IPS DF 6.9 (cell line): ENCODE results near the gene ZGPAT.

Experiments used
- DNase-seq: peaks from one replicate; pipeline ENCODE4 v3.0.0-alpha.2; 2013; ENCODE audit warnings: low read depth, low spot score
- H3K27ac ChIP-seq: one replicate; pipeline ENCODE4 v1.5.1; 2013; ENCODE audit warnings: low read length, control low read depth
- H3K27me3 ChIP-seq: 2 replicates; pipeline ENCODE4 v1.6.1; 2013; ENCODE audit warnings: mild to moderate bottlenecking, low read length; ENCODE audit not compliant: control insufficient read depth, insufficient read depth
- H3K36me3 ChIP-seq: 2 replicates; pipeline ENCODE4 v1.6.1; 2013; ENCODE audit warnings: low read length; ENCODE audit not compliant: control insufficient read depth, insufficient read depth
- H3K4me1 ChIP-seq: 2 replicates; pipeline ENCODE4 v1.6.1; 2013; ENCODE audit warnings: low read length; ENCODE audit not compliant: control insufficient read depth, insufficient read depth
- H3K4me3 ChIP-seq: 2 replicates; pipeline ENCODE4 v1.5.1; 2013; ENCODE audit warnings: mild to moderate bottlenecking, low read length
- H3K9me3 ChIP-seq: 2 replicates; pipeline ENCODE4 v1.6.1; 2013; ENCODE audit warnings: low read length, inconsistent platforms; ENCODE audit not compliant: control insufficient read depth, insufficient read depth
- WGBS: extraction: QIAGEN DNeasy Blood & Tissue Kit; methylation state at CpG from one replicate; pipeline ENCODE4 v1.1.7; 2013; ENCODE audit warnings: mixed read lengths, missing lambda C conversion rate; ENCODE audit not compliant: insufficient read length, insufficient coverage; 5-methylcytosine and 5-hydroxymethylcytosine counted together

ZGPAT gene

GRCh38 chr20:63741354-63741675, 33.5 kb downstream of the ZGPAT start:
- Histone ChIP-seq H3K27me3 (no peaks in the 10 kb centered on the region), H3K27ac (no peak overlapping the region), H3K4me3 (no peak overlapping the region; the same call in 1 of the 2 replicates), H3K9me3 (no peaks in the 10 kb centered on the region), H3K4me1 (peaks cover 6% of the 10 kb centered on the region), H3K36me3 (peaks cover 5% of the 10 kb centered on the region)
- no peak for DNase-seq
- no CpG with 5 or more reads among the region's 6 CpGs for WGBS

- Histone ChIP-seq H3K27me3 (no peaks in the 10 kb centered on the region), H3K36me3 (peaks cover 5% of the 10 kb centered on the region), H3K4me3 (no peak overlapping the region), H3K9me3 (no peaks in the 10 kb centered on the region), H3K27ac (no peak overlapping the region), H3K4me1 (peaks cover 6% of the 10 kb centered on the region)
- DNase-seq = no peak
- WGBS = no CpG with 5 or more reads among the region's 30 CpGs
Observed at GRCh38 chr20:63741676-63742380, 34.0 kb downstream of the ZGPAT start.

- Histone ChIP-seq H3K27me3 (no peaks in the 10 kb centered on the region), H3K36me3 (peaks cover 5% of the 10 kb centered on the region), H3K27ac (no peak overlapping the region), H3K9me3 (no peaks in the 10 kb centered on the region), H3K4me1 (peaks cover 6% of the 10 kb centered on the region), H3K4me3 (no peak overlapping the region)
- DNase-seq = no peak
- WGBS = no CpG with 5 or more reads among the region's 37 CpGs
Observed at GRCh38 chr20:63742381-63743024, 34.7 kb downstream of the ZGPAT start.

GRCh38 chr20:63743210-63743970, 35.6 kb downstream of the ZGPAT start:
- peaks cover 5% of the 10 kb centered on the region for H3K36me3 ChIP-seq
- no peak overlapping the region for H3K4me3 ChIP-seq
- no peak overlapping the region for H3K27ac ChIP-seq
- H3K27me3 ChIP-seq = no peaks in the 10 kb centered on the region
- whole genome bisulfite sequencing = no CpG with 5 or more reads among the region's 31 CpGs
- H3K9me3 ChIP-seq = no peaks in the 10 kb centered on the region
- DNase-seq = no peak
- H3K4me1 ChIP-seq = peaks cover 3% of the 10 kb centered on the region; the same call in 1 of the 2 replicates

GRCh38 chr20:63744158-63744557, 36.3 kb downstream of the ZGPAT start:
- peaks cover 5% of the 10 kb centered on the region for H3K36me3 ChIP-seq
- WGBS = no CpG with 5 or more reads among the region's 4 CpGs
- H3K27ac ChIP-seq = no peak overlapping the region
- peaks cover 1% of the 10 kb centered on the region; the same call in 1 of the 2 replicates for H3K4me1 ChIP-seq
- H3K27me3 ChIP-seq = no peaks in the 10 kb centered on the region
- H3K9me3 ChIP-seq = no peaks in the 10 kb centered on the region
- no peak overlapping the region for H3K4me3 ChIP-seq
- DNase-seq = no peak

GRCh38 chr20:63744574-63745423, 37.0 kb downstream of the ZGPAT start:
- Histone ChIP-seq H3K27ac (no peak overlapping the region), H3K27me3 (no peaks in the 10 kb centered on the region), H3K4me3 (no peak overlapping the region), H3K4me1 (peaks cover 1% of the 10 kb centered on the region; the same call in 1 of the 2 replicates), H3K36me3 (peaks cover 5% of the 10 kb centered on the region), H3K9me3 (no peaks in the 10 kb centered on the region)
- WGBS = no CpG with 5 or more reads among the region's 25 CpGs
- DNase-seq = no peak

- Histone ChIP-seq H3K9me3 (no peaks in the 10 kb centered on the region), H3K27ac (no peak overlapping the region), H3K36me3 (peaks cover 5% of the 10 kb centered on the region), H3K4me1 (peaks cover 1% of the 10 kb centered on the region; the same call in 1 of the 2 replicates), H3K4me3 (no peak overlapping the region), H3K27me3 (no peaks in the 10 kb centered on the region)
- no CpG with 5 or more reads among the region's 15 CpGs for WGBS
- no peak for DNase-seq
Observed at GRCh38 chr20:63745424-63745805, 37.6 kb downstream of the ZGPAT start.

GRCh38 chr20:63745961-63746731, 38.3 kb downstream of the ZGPAT start:
- Histone ChIP-seq H3K27ac (no peak overlapping the region), H3K4me1 (peaks cover 2% of the 10 kb centered on the region), H3K27me3 (no peaks in the 10 kb centered on the region), H3K4me3 (no peak overlapping the region), H3K36me3 (peaks cover 5% of the 10 kb centered on the region), H3K9me3 (no peaks in the 10 kb centered on the region)
- no CpG with 5 or more reads among the region's 26 CpGs for WGBS
- DNase-seq = no peak

GRCh38 chr20:63746751-63747315, 39.0 kb downstream of the ZGPAT start:
- H3K4me1 ChIP-seq = peaks cover 4% of the 10 kb centered on the region
- no peak overlapping the region for H3K4me3 ChIP-seq
- no peaks in the 10 kb centered on the region for H3K9me3 ChIP-seq
- WGBS = no CpG with 5 or more reads among the region's 47 CpGs
- no peaks in the 10 kb centered on the region for H3K27me3 ChIP-seq
- H3K27ac ChIP-seq = no peak overlapping the region
- DNase-seq = no peak
- H3K36me3 ChIP-seq = peaks cover 5% of the 10 kb centered on the region
